Left hindlimb (tissue), 1 donor: ENCODE data around the gene ARHGAP21.
"Not testable (repeated sequence)": the region's sequence is repeated elsewhere in the genome, so short reads cannot be mapped to it uniquely, and the experiment has no call there.

Source experiments
- DNase-seq: peaks from one replicate; pipeline ENCODE4 v3.0.0-alpha.2; 2018

The ARHGAP21 gene

DNA sequence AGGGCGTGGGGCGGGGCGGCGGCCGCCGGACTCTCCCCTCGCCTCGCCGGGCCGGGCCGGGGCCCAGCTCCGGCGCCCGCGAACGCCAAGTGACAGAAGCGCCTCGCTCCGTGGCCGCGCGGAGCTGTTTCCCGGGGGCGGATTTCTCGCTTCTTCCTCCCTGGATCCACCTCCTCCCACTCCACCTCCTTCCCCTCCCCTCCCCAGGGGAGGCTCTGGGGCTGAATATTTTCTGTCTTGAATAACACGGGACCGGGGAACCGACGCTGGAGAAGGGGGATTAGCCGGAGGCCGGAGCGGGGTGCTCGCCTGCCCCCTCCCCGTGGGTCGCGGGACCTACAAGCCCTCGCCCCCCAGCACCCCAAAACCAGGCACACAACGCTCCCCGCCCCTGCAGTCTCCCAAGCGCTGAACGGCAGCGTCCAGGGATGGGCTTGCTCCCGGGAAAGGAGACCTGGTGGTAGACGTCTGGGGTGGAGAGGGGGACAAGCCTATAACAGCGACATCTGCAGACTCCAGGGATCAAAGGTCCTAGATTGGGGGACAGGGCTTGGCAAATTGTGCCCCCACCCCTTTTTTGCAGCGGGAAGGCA lies at the start of gene ARHGAP21:
ARHGAP21 (minus strand) TSS at position 100 of the 593 bp plus-strand sequence. CDS start 1,988 bp downstream, outside the sequence.
- peak; percentile 86 for DNase-seq

DNA sequence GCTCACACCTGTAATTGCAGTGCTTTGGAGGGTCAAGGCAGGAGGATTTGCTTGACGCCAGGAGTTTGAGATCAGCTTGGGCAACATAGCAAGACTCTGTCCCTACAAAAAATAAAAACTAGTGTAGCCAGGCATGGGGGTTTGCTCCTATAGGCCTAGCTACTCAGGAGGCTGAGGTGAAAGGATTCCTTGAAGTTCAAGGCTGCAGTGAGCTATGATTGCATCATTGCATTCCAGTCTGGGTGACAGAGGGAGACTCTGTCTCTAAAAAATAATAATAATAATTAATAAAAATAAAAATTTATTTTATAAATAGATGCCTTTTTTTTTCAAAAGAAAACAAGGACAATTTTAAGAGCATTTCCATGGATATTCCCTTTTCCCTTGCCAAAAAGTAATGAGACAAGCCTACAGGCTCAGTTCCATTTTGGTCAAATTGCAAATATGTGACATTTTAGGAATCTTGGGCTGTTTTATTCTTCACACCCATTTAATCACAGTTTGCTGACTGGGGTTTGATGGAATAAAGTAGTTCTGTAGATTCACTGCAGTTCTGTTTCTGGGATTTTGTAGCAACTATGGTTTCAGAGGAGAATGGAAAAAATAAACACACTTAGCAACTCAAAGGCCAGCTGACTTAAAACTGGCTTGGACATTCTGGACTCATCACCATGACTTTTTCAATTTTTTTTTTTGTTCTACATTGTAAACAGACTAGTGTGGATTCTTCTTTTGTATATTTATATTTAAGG lies 48.4 kb upstream of the ARHGAP21 start:
- no peak for DNase-seq

DNA sequence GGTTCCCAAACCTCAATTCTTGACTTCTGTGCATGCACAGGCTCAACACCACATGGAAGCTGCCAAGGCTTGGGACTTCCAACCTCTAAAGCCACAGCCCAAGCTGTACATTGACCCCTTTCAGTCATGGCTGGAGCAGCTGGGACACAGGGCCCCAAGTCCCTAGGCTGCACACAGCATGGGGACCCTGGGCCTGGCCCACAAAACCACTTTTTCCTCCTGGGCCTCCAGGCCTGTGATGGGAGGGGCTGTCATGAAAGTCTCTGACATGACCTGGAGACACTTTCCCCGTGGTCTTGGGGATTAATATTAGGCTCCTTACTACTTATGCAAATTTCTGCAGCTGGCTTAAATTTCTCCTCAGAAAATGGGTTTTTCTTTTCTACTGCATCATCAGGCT lies 41.3 kb upstream of the ARHGAP21 start:
- not testable (repeated sequence) for DNase-seq

DNA sequence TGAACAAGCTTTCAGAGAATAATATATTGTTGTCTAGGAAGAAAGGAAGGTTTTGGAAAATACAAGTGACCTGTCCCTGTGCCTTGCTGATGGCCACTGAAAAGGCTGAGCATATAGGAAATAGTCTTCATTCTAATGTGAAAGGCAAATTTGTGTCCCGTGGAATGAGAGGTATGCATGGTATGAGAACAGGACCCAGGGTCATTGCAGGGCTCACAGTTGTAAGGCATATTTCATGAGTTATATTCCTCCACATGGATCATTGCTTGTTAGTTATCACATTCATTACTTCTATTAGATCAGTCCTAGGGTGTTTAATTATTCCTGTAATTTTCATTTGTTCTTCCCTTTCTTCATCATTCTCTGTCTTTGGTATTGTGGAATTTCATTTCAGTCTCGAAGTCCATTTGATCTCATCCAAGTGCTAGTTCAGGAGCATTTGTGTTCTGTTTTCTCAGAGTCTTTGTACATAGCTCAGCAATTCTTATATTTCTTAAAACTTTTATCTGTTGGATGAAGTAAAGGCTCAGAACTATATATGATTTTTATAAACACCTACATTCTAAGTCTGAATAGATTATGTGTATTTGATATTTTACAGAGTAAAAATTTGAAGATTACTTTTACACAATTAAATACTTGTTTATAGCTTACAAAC lies 39.4 kb upstream of the ARHGAP21 start:
- no peak for DNase-seq

DNA sequence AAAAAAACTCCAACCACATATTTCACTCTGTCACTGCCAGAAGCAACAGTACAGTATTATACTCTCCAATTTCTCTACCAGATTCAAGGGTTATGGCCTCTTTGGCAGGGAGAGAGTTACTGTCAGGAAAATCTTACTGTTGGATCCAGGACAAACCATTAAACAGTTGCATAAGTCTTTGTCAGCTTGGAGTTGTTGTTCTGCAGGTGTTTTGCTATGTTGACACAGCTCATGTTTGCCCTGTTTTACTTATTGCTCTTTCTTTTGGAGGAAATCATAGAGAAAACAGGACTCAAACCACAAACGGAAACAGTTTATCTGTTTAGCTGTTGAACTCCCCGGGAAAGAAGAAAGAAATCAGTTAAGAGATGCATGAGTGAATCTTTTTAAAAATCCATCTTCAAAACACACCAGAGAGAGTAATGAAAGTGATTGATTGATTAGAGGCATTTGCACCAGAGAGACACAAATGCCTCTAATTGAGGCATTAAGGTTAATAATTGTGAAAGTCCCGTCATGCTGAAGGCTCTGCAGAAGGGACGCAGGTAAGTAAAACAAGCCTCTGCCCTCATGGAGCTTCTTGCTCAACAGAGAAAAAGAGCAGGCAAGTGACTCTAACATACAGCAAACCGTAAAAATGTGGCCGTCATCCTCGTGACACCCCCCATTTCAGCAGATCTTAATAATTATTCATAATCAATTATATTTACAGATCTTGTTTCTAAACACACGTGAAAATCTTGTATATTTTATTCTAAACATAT lies 38.7 kb upstream of the ARHGAP21 start:
- no peak for DNase-seq

DNA sequence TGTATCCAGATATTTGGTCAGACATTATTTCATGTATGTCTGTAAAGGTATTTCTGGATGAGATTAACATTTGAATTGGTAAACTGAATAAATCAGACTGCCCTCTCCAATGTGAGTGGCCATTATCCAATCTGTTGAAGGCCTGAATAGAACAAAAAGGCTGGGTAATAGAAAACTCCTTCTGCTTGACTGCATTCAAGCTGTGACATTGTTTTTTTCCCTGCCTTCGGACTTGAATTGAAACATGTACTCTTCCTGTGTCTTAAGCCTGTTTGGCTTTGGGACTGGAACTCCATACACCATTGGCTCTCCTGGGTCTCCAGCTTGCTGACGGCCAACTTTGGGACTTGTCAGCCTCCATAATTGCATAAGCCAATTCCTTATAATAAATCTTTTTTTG lies 36.0 kb upstream of the ARHGAP21 start:
- no peak for DNase-seq

DNA sequence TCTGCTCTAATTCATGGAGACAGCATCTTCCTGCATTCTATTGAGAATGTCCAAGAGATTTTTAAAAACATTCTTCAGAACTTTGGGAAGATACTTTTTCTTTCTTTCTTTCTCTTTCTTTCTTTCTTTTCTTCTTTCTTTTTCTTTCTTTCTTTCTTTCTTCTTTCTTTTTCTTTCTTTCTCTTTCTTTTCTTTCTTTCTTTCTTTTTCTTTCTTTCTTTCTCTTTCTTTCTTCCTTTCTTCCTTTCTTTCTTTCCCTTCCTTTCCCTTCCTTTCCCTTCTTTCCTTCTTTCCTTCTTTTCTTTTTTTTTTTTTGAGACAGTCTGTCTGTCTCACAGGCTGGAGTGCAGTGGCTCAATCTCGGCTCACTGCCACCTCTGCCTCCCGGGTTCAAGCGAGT lies 34.6 kb upstream of the ARHGAP21 start:
- not testable (repeated sequence) for DNase-seq

DNA sequence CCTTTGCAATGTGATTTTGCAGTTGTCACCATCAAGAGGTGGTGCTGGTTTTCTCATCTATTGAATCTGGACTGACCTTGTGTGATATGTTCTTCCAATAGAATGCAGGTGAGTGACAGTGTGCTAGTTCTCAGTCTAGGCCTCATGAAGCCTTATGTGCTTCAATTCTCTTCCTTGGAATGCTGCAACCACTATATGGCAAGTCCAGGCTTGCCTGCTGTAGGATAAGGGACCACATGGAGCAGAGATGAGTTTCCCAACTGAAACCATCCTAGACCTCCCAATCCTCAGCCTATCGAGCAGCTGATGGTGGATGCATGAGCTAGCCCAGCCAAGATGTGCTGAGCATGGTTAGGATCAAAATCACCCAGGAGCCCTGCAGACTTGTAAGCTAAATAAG lies 32.6 kb upstream of the ARHGAP21 start:
- DNase-seq: no peak

DNA sequence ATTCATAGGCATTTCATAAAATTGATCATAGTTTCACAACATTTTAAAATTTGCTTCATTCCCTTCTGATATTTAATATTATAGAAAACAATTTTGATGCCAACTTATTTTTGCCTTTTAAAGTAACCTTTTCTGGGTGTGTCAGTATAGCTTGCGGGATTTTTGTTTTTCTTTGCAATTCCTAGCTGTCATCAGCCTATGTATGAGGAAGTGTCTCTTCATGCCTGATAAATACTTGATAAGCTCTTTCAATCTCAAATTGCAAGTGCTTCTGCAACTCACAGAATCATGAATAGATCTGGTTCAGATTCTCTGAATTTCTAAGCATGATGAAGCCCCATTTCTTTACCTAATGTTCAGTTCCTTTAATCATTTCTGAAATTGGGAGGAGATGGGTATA lies 28.0 kb upstream of the ARHGAP21 start:
- no peak for DNase-seq

DNA sequence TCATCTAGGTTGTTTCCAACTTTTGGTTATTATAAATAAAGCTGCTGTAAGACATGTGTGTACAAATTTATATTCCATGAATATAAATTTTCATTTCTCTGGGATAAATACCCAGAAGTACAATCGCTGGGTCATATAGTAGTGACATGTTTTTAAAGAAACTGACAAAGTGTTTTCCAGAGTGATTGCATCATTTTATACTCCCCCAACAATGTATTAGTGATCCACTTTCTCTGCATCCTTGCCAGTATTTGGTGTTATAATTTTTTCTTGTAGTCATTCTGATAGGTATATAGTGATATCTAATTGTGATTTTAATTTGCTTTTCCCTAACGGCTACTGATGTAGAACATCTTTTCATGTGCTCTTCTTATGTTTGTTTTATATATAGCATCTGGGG lies 27.0 kb upstream of the ARHGAP21 start:
- no peak for DNase-seq

DNA sequence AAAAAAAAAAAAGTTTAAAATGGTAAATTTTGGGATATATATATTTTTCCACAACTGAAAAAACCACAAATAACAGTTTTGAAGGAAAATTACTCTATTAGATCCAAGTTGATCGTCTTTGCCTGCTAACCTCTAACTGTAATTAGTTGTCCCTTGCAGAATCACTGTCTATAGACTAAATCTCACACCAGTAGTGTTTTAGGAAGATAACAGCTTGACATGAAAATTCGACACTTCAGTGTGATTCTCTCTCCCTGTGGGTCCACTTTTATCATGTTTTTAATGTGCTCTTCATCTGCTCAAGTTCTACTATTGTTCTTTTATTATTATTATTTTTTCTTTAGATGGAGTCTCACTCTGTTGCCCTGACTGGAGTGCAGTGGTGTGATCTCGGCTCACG lies 24.5 kb upstream of the ARHGAP21 start:
- DNase-seq: no peak

DNA sequence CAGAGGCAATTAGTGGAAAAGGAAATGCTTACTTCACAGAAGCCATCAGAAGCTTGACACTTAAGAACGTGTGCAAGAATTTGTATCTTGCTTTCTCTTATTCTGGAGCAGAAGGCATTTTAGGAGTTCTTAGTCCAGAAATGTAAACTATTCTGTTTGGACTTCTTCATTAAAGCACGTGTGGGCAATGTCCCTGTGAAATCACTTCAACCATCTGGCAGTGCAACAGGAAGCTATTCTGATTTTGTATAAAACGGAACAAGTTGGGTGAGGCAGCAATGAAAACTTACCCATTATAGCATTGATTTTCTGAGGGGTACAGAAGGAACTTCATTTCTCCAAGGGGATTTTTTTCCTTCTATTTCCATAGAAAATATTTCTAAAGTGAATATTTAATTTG lies 21.3 kb upstream of the ARHGAP21 start:
- DNase-seq: no peak

DNA sequence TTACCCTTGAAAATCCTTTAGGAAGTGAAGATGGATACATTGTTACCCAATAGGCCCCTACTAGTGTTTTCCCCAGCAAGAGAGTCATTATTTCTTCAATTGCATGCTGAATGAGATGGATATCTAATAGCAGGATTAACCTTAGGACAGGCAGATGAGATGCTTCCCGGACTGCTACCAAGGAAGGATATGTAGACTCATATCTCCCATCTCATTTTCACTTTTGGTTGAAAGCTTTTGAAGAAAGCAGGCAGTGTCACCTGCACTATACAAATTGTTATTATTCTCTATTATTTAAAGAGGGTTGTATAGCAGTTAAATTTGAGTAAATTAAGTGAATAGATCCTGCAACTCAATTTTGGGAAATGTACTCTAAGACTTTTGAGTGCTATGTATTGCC lies 17.0 kb upstream of the ARHGAP21 start:
- DNase-seq: no peak

DNA sequence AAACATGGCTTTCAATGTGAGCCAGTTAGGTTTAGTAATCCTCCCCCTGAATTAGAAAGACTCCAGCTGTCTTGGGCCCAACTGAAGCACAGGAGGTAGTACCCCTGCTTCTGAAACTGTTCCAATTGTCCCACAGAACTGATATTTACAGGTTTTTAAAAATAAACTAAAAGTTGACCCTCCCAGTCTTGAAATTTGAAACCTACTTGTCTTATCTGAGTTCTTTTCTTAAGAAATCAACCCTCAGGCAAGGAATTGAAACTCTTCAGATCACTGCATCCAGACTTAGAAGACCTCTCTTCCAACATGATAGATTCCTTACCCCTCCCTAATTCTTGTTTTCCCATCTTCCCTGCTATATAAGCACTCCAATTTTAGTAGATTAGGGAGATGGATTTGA lies 13.3 kb upstream of the ARHGAP21 start:
- DNase-seq: no peak

DNA sequence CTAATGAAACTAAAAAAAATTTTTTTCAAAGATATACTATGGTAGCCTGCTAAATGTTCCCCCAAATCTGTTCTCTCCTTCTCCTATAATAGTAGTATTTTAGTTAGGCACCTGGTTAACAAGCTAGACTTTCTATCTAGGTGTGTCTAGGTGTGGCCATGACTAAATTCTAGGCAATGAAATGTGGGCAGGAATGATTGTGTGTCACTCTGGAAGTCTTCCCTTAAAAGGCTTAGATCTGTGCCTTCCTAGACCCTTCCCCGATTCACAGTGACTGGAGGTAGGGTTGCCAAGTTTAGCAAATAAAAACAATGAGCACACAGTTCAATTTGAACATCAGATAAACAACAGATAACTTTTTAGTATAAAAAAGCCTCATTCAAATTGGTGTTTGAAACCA lies 8.3 kb upstream of the ARHGAP21 start:
- no peak for DNase-seq

DNA sequence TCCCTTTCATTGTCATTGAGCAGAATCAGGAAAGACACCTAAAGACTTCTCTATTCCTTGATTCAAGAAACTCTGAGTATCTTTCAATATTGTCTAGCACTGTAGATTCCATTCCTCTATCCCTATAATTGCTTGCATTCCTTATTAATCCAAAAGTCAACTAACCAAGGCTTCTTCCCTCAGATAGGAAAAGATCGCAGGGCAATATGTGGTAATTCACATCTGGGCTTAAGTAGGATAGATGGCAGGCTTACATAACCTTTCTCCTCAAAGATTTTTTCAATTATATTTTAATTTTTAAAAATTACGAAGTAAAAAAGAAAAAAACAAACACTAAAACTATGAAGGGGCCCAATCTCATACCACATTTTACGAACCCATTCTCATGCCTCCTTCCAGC lies 7.1 kb upstream of the ARHGAP21 start:
- DNase-seq: no peak

DNA sequence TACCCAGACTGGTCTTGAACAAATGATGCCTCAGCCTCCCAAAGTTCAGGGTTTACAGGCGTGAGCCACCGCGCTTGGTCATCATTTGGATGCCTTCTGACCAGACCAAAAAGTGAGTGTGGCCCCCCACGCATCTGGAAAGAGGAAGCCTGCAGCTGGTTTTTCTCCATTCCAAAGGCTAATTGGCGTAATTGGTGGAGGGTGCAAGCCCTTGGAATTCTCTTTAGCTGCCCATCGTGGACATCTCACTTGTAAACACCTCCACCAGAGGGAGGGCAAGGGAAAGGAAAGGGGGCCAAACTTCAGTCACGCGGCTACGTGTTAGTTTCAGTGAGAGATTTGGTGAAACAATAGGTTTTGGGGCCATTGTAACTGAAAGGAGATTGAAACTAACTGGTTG lies 4.1 kb upstream of the ARHGAP21 start:
- DNase-seq: no peak

DNA sequence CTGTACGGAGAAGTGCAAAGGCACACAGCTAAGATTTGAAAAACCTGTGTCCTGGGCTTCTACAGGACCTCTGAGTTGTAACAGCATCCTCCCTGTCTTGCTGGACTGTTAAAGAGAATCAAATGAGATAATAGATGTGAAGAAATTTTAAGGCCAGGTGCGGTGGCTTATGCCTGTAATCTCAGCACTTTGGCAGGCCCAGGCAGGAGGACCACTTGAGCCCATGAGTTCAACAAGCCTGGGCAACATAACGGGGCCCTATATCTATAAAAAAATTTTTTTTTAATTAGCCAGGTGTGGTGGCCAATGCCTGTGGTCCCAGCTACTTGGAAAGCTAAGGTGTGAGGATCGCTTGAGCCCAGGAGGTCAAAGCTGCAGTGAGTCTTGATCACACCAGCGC lies 2.9 kb upstream of the ARHGAP21 start:
- DNase-seq: no peak

DNA sequence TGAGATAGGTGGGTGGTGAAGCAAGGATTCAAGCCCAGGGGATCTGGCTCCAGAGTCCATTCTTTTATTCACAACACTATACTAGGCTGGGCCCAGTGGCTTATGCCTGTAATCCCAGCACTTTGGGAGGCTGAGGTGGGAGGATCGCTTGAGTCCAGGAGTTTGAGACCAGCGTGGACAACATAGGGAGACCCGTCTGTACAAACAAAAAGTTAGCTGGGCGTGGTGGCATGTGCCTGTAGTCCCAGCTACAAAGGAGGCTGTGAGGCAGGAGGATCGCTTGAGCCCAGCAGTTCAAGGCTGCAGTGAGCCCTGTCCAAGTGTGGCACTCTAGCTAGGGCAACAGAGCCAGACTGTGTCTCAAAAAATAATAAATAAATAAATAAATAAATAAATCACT lies 2.3 kb upstream of the ARHGAP21 start:
- DNase-seq: not testable (repeated sequence)

DNA sequence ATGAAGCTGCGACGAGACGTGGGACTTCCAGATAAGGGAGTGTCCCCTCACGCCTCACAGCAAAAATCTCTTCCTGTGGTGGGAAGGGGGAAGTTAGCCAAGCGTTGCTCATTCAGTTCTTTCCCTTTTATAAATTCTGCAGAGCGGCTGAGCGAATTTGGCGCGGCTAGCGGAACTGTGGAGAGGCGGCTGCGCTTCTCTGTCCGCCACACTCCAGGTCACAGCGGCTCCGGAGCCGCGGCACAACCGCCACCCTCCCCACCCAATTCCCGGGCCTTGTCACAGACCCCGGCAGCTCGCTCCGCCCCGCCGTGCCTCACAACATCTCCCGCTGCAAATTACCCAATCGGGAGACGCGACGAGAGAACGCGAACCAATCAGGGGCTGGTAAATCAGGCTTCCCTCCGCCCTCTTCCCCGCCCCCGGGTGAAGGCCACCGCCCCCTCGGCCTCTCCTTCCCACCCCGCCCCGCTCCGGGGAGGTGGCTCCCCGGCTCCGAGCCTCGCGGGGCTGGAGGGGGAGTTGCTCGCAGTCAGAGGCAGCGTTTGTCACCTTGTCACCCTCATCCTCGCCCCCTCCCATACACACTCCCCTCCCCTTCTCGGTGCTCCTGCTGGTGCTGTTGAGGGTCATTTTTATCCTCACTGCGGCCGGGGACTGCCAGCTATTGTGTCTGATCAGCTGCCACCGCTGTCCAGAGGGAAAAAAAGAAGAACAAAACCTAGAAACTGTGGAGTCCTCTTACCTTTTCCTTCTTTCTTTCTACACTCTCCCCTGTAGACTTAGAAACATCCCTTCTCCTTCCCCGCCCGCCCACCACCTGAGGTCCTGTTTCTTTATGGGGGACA lies 918 bp upstream of the ARHGAP21 start:
- peak; percentile 98 for DNase-seq

DNA sequence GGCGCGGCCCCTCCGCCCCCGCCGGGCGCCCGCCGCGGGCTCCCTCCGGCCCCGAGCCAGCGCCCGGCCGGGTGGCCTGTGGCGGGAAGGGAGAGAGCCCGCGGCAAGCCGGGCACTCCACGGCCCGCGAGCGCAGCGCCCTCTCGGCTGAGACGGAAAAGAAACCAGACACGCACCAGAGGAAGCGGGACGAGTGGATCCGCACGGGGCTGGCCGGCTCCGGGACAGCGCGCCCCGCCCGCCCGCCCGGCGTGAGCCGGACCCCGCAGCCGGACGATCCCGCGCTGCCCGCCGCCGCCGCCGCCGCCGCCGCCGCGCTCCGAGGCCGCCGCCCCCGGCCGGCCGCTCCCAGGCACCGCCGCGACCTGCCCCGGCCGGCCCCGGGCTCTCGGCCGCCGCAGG lies 300 bp downstream of the ARHGAP21 start:
- no peak for DNase-seq

DNA sequence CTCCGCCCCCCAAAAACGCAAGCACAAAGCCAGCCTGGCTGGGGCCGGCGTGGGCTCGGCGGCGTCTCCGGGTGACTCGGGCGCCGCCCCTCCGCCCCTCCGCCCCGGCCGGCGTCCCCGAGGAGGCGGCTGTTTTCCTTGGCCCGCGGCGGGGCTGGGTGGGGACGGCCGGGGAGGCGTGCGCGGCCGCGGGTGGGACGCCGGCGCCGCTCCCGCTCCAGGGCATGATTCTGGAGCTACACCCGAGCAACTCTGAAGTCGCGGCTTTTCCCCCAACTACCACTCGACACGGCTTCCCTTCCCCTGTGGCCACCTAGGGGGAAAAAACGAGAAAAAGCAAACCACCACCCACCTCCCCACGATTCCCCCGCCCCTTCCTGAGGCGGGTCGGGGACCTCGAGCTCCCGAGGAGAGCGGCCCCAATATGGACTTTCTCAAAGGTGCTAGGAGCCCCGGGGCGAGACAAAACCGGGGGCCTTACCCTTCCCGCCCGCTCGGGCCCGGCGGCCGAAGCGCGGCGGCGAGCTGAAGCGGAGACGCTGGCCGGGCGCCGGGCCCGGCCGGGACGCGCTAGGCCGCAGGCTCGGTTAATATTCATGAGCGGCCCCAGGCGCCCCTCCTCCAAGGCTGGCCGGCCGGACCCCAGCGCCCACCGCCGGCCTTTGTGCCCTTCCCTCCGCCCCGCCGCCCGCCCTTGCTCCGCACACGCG lies 856 bp downstream of the ARHGAP21 start:
- peak; percentile 75 for DNase-seq
